ENCODE results near the gene OR56A1. TPM values are rescaled to one million over a fixed set of nuclear protein-coding genes. Genes with fewer than 3 reads are reported as not detected.

The OR56A1 gene
- total and polyA plus RNA-seq, 2 of the 13 experiments (the other 11 are each of a cell fraction or from before 2014, with no cell fraction given): not detected

- CTCF ChIA-PET (ENCODE audit: low intra/inter-chr PET ratio, low total read pairs): no interaction called here
- Histone ChIP-seq H3K9ac (ENCODE audit: insufficient read depth, low read depth, low read length) (no peak overlapping the region), H3K4me3 (replicated peaks in 1 of 3; ENCODE audit: insufficient read depth in 1 of 3, low read depth in 2 of 3, low read length in 3 of 3) (no peak overlapping the region), H4K20me1 (ENCODE audit: insufficient read depth, low read length) (no peaks in the 10 kb centered on the region), H3K9me3 (ENCODE audit: low read length) (no peaks in the 10 kb centered on the region), H3K36me3 (replicated peaks in 1 of 2; ENCODE audit: control insufficient read depth in 1 of 2, insufficient read depth in 2 of 2, low read length in 2 of 2) (no peaks in the 10 kb centered on the region), H3K27ac (ENCODE audit: extremely low read length, insufficient read depth, low read length) (no peak overlapping the region), H2AFZ (ENCODE audit: low read length) (no peak overlapping the region), H3K27me3 (ENCODE audit: control insufficient read depth in 1 of 2, insufficient read depth in 2 of 2, low read length in 2 of 2) (no peaks in the 10 kb centered on the region), H3K4me2 (ENCODE audit: low read depth, low read length) (no peak overlapping the region), H3K4me1 (ENCODE audit: insufficient read depth, low read length) (no peaks in the 10 kb centered on the region), H3K79me2 (ENCODE audit: insufficient read depth, low read length) (no peaks in the 10 kb centered on the region)
- FAIRE-seq (no peak), ATAC-seq (no peak), DNase-seq (ENCODE audit: low spot score) (no peak)
- BruUV-seq (replicated peaks): no TSS peak
- TF ChIP-seq ZNF768 (CRISPR knock-in tag; IDR thresholded peaks at IDR 0.05) (no peak), ZNF83 (CRISPR knock-in tag; IDR thresholded peaks at IDR 0.05; ENCODE audit: borderline replicate concordance) (no peak), ZNF569 (CRISPR knock-in tag; IDR thresholded peaks at IDR 0.05; ENCODE audit: borderline replicate concordance) (no peak)
- in situ Hi-C loops (cut with HindIII; ENCODE audit: extremely low pct_ligation_motif_present, low pct_unique_long_range_greater_than_20kb): no loop called here
- POLR2A ChIA-PET: no interaction called here
- intact Hi-C loops (cut with micrococcal nuclease; ENCODE audit: unreplicated experiment): no loop called here
- WGBS (ENCODE audit: low lambda C conversion rate): no CpG with 5 or more reads among the region's 3 CpGs
Observed at GRCh38 chr11:6013042-6013441, 17.5 kb downstream of the OR56A1 start.

GRCh38 chr11:6012035-6012668 lies 18.4 kb downstream of the OR56A1 start:
- no peaks in the 10 kb centered on the region for H3K36me3 ChIP-seq (replicated peaks in 1 of 2; ENCODE audit: control insufficient read depth in 1 of 2, insufficient read depth in 2 of 2, low read length in 2 of 2)
- no peak overlapping the region for H2AFZ ChIP-seq (ENCODE audit: low read length)
- no peaks in the 10 kb centered on the region for H3K79me2 ChIP-seq (ENCODE audit: insufficient read depth, low read length)
- no peak overlapping the region for H3K4me2 ChIP-seq (ENCODE audit: low read depth, low read length)
- FAIRE-seq (no peak), DNase-seq (ENCODE audit: low spot score) (no peak), ATAC-seq (no peak)
- no peak overlapping the region for H3K27ac ChIP-seq (ENCODE audit: extremely low read length, insufficient read depth, low read length)
- WGBS (ENCODE audit: low lambda C conversion rate): 7% methylated on average over 3 of the region's 4 CpGs
- no peaks in the 10 kb centered on the region for H3K9me3 ChIP-seq (ENCODE audit: low read length)
- H3K27me3 ChIP-seq (ENCODE audit: control insufficient read depth in 1 of 2, insufficient read depth in 2 of 2, low read length in 2 of 2): no peaks in the 10 kb centered on the region
- H3K4me3 ChIP-seq (replicated peaks in 1 of 3; ENCODE audit: insufficient read depth in 1 of 3, low read depth in 2 of 3, low read length in 3 of 3): no peak overlapping the region
- H3K4me1 ChIP-seq (ENCODE audit: insufficient read depth, low read length): no peaks in the 10 kb centered on the region
- H3K9ac ChIP-seq (ENCODE audit: insufficient read depth, low read depth, low read length): no peak overlapping the region
- CTCF ChIA-PET (ENCODE audit: low intra/inter-chr PET ratio, low total read pairs): no interaction called here
- H4K20me1 ChIP-seq (ENCODE audit: insufficient read depth, low read length): no peaks in the 10 kb centered on the region
- BruUV-seq (replicated peaks): no TSS peak
- in situ Hi-C loops (cut with HindIII; ENCODE audit: extremely low pct_ligation_motif_present, low pct_unique_long_range_greater_than_20kb): no loop called here
- POLR2A ChIA-PET: no interaction called here
- intact Hi-C loops (cut with micrococcal nuclease; ENCODE audit: unreplicated experiment): no loop called here
- TF ChIP-seq PLRG1 (conservative IDR thresholded peaks at IDR 0.05) (no peak), RBM22 (optimal IDR thresholded peaks at IDR 0.05; ENCODE audit: low read length) (no peak), THAP8 (CRISPR knock-in tag; IDR thresholded peaks at IDR 0.05; ENCODE audit: borderline replicate concordance) (no peak), PREB (CRISPR knock-in tag; IDR thresholded peaks at IDR 0.05) (no peak), ZNF484 (CRISPR knock-in tag; IDR thresholded peaks at IDR 0.05; ENCODE audit: borderline replicate concordance, low read depth) (no peak), ZSCAN12 (CRISPR knock-in tag; IDR thresholded peaks at IDR 0.05) (no peak), HNRNPL (IDR thresholded peaks at IDR 0.05; ENCODE audit: low read depth, low read length) (no peak), STAT5B (CRISPR knock-in tag; IDR thresholded peaks at IDR 0.05) (no peak), GFI1 (CRISPR knock-in tag; IDR thresholded peaks at IDR 0.05; ENCODE audit: borderline replicate concordance) (no peak), HHEX (CRISPR knock-in tag; IDR thresholded peaks at IDR 0.05) (no peak), MYPOP (CRISPR knock-in tag; IDR thresholded peaks at IDR 0.05) (no peak), ZFP41 (CRISPR knock-in tag; IDR thresholded peaks at IDR 0.05; ENCODE audit: borderline replicate concordance) (no peak), REL (CRISPR knock-in tag; conservative IDR thresholded peaks at IDR 0.05) (no peak)

Measured in HepG2 (cell line).